ENCODE measurements around the gene NLK.
"Not testable (repeated sequence)": the region's sequence is repeated elsewhere in the genome, so short reads cannot be mapped to it uniquely, and the experiment has no call there.

- not testable (repeated sequence) for TF ChIP-seq BRD4 (CRISPR knock-in tag; IDR thresholded peaks at IDR 0.05); POLR2A (IDR thresholded peaks at IDR 0.05; ENCODE audit: insufficient read depth in 1 of 2, low read depth in 2 of 2, low read length in 2 of 2); POLR2AphosphoS5 (IDR thresholded peaks at IDR 0.05; ENCODE audit: low read depth, low read length); SRF (IDR thresholded peaks at IDR 0.05; ENCODE audit: low read depth, low read length); ZBTB20 (CRISPR knock-in tag; IDR thresholded peaks at IDR 0.05; ENCODE audit: borderline replicate concordance, low read depth); BATF2 (CRISPR knock-in tag; IDR thresholded peaks at IDR 0.05); ARID5B (CRISPR knock-in tag; IDR thresholded peaks at IDR 0.05)
Observed at GRCh38 chr17:28231624-28232023, 189.1 kb downstream of the NLK start.
